K562 (cell line): ENCODE data around the gene POLR2J. TPM values are rescaled to one million over a fixed set of nuclear protein-coding genes. Genes with fewer than 3 reads are reported as not detected.

Experiments used
- polyA plus RNA-seq, 8 experiments: library from polyadenylated mRNA; depleted of rRNA in 4 of 8; stranded (reverse) in 5 of 8; unstranded in 3 of 8; fragments of >200 nt; fragmentation: Nextera tagmentation in 2 of 8; fragmentation: Illumina TruSeq in 1 of 8; extraction: Ambion mirVana in 2 of 8; extraction: Trizol in 1 of 8; gene quantifications; 2 replicates each; pipeline versions ENCODE4 v1.2.1 to v1.2.3, GENCODE V29; 2011 to 2014; ENCODE audit warnings: inconsistent platforms in 1 of 8, missing spikeins in 1 of 8
- total RNA-seq, 7 experiments: library from RNA; depleted of rRNA in 6 of 7; stranded (reverse); fragments of >200 nt in 6 of 7; fragmentation: Illumina TruSeq in 2 of 7; extraction: Trizol in 2 of 7; gene quantifications; 2 replicates each; pipeline versions ENCODE4 v1.2.1 to v1.2.3, GENCODE V29; 2011 to 2021; ENCODE audit warnings: low replicate concordance in 1 of 7
- TF ChIP-seq, protein P1 (sequence below): fragments of 450-650 bp; IDR thresholded peaks from 2 replicates; pipeline ENCODE4 v1.6.1; 2016; ENCODE audit warnings: low read depth

Gene POLR2J
- total and polyA plus RNA-seq, 9 of the 15 experiments (the other 6 are each of a cell fraction or from before 2014, with no cell fraction given): 32.3 to 220 (median 113) TPM

DNA sequence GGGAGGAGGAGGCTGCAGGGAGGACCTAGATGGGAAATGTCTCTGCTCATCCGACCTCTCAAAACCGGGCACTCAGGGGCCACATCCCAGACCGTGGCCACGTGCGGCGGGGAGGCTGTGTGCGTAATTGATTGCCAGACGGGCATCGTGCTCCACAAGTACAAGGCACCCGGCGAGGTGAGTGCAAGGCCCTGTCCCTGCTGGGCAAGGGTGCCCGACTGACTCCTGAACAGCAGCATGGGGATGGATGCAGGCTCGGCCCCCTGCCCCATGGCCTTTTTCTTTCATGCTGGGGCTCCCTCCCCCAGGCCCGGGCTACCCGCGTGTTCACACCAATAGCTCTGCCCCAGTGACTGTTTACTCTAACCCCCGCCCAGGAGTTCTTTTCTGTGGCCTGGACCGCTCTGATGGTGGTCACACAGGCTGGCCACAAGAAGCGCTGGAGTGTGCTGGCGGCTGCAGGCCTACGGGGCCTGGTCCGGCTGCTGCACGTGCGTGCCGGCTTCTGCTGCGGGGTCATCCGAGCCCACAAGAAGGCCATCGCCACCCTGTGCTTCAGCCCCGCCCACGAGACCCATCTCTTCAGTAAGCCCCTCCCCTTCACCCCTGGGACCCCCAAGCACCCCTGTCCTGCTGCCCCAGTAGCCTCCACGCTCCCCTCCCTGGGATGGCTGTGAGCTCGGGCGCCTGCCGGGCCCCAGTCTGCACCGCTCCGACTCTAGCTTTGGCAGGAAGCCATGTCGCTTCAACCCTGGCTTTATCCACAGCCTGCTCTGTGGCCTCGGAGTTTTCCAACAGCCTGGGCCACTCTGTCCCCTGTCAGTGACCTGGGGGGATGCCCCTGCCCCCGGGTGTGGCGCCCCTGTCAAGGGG is 10.0 kb downstream of the POLR2J start (continued):
- TF ChIP-seq, protein P1, sequence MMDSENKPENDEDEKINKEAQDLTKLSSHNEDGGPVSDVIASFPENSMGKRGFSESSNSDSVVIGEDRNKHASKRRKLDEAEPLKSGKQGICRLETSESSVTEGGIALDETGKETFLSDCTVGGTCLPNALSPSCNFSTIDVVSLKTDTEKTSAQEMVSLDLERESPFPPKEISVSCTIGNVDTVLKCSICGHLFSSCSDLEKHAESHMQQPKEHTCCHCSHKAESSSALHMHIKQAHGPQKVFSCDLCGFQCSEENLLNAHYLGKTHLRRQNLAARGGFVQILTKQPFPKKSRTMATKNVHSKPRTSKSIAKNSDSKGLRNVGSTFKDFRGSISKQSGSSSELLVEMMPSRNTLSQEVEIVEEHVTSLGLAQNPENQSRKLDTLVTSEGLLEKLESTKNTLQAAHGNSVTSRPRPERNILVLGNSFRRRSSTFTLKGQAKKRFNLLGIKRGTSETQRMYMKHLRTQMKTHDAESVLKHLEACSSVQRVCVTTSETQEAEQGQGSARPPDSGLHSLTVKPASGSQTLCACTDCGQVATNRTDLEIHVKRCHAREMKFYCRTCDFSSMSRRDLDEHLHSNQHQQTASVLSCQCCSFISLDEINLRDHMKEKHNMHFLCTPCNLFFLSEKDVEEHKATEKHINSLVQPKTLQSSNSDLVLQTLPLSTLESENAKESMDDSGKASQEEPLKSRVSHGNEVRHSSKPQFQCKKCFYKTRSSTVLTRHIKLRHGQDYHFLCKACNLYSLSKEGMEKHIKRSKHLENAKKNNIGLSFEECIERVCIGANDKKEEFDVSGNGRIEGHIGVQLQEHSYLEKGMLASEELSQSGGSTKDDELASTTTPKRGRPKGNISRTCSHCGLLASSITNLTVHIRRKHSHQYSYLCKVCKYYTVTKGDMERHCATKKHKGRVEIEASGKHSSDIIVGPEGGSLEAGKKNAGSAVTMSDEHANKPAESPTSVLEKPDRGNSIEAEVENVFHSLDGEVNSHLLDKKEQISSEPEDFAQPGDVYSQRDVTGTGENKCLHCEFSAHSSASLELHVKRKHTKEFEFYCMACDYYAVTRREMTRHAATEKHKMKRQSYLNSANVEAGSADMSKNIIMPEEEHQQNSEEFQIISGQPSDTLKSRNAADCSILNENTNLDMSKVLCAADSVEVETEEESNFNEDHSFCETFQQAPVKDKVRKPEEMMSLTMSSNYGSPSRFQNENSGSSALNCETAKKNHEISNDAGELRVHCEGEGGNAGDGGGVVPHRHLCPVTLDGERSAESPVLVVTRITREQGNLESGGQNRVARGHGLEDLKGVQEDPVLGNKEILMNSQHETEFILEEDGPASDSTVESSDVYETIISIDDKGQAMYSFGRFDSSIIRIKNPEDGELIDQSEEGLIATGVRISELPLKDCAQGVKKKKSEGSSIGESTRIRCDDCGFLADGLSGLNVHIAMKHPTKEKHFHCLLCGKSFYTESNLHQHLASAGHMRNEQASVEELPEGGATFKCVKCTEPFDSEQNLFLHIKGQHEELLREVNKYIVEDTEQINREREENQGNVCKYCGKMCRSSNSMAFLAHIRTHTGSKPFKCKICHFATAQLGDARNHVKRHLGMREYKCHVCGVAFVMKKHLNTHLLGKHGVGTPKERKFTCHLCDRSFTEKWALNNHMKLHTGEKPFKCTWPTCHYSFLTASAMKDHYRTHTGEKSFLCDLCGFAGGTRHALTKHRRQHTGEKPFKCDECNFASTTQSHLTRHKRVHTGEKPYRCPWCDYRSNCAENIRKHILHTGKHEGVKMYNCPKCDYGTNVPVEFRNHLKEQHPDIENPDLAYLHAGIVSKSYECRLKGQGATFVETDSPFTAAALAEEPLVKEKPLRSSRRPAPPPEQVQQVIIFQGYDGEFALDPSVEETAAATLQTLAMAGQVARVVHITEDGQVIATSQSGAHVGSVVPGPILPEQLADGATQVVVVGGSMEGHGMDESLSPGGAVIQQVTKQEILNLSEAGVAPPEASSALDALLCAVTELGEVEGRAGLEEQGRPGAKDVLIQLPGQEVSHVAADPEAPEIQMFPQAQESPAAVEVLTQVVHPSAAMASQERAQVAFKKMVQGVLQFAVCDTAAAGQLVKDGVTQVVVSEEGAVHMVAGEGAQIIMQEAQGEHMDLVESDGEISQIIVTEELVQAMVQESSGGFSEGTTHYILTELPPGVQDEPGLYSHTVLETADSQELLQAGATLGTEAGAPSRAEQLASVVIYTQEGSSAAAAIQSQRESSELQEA: no peak
